GM19438 (cell line): Measurements from ENCODE around the gene PIK3CD.
"Not testable (repeated sequence)": the region's sequence is repeated elsewhere in the genome, so short reads cannot be mapped to it uniquely, and the experiment has no call there.

Experiments
- ATAC-seq: cut with Tn5 transposase; IDR thresholded peaks from one replicate; pipeline ENCODE4 v1.9.1; 2021; ENCODE audit warnings: low read depth; ENCODE audit not compliant: unreplicated experiment

PIK3CD gene

GRCh38 chr1:9687120-9687873 is 35.8 kb downstream of the PIK3CD start:
- ATAC-seq, result peak; percentile 43

- peak; percentile 25 for ATAC-seq
These were observed 36.5 kb downstream of the PIK3CD start for GRCh38 chr1:9687874-9688582.

- ATAC-seq, result no peak
These were observed 37.1 kb downstream of the PIK3CD start for GRCh38 chr1:9688599-9688998.

DNA sequence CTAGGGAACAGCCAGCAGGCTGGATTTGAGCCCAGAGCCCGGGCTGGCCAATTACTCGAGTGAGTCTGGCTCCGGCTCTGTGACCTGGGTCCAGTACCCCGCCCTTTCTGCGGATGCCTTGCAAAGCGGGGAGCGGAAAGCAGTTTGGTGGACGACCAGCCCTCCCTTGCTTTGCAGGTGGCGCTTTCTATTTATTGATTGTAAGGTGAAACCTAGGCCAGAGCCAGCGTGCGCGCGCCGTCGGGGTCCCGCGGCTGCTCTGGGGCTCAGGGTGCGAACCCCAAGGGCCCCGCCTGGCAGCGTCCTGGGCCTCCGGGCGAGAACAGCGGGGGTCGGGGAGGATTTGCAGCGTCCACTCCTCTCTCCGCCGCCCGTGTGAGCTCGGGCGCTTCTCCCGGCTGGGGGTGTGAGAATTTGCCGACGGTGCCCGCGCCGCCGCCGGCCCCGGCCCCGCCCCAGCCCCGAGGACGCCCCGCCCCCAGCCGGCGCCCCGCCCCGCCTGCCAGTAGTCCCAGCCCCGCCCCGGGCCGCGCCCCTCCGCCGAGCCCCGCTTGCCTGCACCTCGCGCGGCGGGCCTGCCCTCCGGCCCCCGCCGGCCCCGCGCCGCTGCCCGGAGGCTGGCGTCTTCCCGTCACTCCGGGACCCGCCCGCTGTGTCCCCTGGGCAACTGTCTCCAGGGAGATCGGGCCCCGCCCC is 37.6 kb downstream of the PIK3CD start:
- ATAC-seq, result peak; percentile 44

- ATAC-seq, result no peak
These were observed 38.4 kb downstream of the PIK3CD start for GRCh38 chr1:9689971-9690381.

GRCh38 chr1:9690440-9691107 is 39.0 kb downstream of the PIK3CD start:
- no peak for ATAC-seq

DNA sequence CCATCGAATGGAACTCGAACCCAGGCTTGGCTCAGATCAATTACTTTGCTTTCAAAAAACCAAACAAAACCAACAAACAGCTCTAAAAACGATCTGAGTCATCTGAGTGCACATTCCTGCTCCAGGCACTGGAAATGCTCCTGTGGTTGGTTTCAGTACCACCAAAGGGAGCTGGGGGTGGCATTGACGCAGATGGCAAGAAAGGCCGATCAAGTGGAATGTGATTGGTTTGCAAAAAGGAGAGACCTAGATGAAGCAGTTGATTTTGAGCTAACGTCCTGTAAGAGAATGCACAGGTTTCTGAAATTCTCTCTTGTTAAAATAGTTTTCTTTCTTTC is 39.5 kb downstream of the PIK3CD start:
- ATAC-seq, result no peak

DNA sequence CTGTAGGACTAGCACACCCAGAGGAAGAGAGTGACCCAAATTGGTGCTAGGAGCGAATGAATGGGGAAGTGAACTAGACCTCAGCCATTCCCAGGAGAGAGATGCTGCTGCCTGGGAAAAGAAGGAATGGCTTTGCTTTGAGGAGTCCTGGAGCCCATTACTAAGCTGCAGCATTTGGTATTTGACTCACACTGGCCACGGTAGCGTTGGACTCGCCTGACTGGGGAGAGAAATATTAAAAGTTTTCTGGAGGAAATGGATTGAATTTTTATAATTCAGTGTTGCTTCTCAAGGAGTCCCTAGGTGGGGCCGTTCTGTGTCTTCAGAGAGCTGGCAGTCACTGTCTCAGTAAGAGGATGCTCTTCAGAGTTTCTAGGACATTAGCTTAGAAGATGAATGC is 40.2 kb downstream of the PIK3CD start:
- no peak for ATAC-seq

DNA sequence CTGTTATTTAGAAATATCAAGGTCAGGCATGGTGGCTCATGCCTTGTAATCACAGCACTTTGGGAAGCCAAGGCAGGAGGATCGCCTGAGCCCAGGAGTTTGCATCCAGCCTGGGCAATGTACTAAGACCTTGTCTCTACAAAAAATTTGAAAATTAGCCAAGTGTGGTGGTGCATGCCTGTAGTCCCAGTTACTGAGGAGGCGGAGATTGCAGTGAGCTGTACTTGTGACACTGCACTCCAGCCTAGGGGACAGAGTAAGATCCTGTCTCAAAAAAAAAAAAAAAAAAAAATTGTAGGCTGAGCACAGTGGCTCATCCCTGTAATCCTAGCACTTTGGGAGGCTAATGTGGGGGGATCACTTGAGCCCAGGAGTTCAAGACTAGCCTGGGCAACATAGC is 45.3 kb downstream of the PIK3CD start:
- no peak for ATAC-seq

DNA sequence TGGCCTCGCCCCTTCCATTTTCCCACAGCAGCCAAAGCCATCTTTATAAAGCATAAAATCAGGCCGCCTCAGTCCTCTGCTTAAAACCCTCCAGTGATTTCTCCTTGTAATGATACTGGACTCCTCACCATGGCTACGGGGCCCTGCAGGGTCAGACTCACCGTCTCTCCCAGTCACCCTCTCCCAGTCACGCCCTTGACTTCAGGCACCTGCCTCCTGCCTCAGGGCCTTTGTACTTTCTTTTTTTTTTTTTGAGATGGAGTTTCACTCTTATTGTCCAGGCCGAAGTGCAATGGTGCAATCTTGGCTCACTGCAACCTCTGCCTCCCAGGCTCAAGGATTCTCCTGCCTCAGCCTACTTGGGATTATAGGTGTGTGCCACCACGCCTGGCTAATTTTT is 47.8 kb downstream of the PIK3CD start:
- ATAC-seq, result no peak

GRCh38 chr1:9700340-9700739 is 48.8 kb downstream of the PIK3CD start:
- ATAC-seq, result no peak

DNA sequence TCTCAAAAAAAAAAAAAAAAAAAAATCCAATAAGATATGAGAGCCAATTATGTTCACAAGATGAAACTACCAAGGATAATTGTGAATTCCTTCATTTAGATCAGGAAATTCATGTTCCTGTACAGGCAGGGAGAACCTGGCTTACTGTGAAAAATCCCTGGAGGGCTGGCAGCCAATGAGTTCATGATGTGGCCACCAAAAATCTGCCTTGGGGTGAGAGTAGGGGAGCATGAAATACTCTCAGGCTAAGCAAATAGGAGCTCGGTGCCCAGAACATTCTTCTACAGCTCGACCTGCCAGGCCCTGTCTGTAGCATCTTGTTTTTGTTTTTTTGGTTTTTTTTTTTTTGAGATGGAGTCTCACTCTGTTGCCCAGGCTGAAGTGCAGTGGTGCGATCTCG is 50.1 kb downstream of the PIK3CD start:
- no peak for ATAC-seq

GRCh38 chr1:9703165-9703509 is 51.6 kb downstream of the PIK3CD start:
- no peak for ATAC-seq

DNA sequence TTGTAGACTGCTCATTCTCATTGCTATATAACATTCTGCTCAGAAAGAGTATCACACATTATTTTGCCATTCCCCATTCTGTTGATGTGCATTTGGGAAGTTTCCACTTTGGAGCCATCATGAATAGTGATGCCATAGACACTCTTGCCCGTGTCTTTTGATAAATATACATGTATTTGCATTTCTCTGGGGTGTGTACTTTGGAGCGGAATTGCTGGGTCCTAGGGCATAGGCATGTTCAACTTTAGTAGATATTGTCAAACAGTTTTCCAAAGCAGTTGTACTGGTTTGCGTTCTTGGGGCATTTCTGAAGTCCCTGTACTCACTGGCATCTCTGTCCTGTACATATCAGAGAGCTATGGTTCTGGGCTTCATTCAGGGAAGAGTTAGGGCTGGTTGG is 52.1 kb downstream of the PIK3CD start:
- ATAC-seq, result no peak

DNA sequence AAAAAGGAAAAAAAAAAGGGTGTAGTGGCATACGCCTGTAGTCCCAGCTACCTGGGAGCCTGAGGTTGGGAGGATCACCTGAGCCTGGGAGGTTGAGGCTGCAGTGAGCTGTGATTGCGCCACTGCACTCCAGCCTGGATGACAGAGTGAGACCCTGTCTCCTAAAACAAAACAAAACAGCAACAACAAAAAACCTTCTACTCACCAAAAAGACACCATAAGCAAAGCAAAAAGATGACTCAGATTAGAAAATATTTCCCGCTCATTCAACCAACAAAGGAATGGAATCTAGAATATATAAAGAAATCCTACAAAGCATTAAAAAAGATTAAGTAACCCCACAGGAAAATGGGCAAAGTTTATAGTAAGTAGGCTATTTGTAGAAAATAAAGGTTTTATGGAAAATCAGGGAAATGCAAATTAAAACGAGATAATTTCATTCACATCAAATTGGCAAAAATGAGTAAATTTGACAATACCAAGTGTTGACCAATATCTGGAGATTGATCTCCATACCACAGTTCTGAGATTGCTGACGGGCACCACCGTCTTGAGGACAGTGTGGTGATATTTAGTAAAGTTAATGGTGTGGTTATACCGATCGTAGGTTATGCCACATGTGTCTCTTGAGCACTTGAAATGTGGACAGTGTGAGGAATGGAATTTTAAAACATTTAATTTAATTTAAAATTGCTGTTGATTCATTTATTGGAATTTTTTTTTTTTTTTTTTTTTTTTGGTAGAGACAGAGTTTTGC is 54.0 kb downstream of the PIK3CD start:
- no peak for ATAC-seq

- no peak for ATAC-seq
These were observed 54.6 kb downstream of the PIK3CD start for GRCh38 chr1:9706178-9706577.

- no peak for ATAC-seq
These were observed 58.5 kb downstream of the PIK3CD start for GRCh38 chr1:9710037-9710436.

GRCh38 chr1:9711466-9712020 is 60.0 kb downstream of the PIK3CD start:
- no peak for ATAC-seq

DNA sequence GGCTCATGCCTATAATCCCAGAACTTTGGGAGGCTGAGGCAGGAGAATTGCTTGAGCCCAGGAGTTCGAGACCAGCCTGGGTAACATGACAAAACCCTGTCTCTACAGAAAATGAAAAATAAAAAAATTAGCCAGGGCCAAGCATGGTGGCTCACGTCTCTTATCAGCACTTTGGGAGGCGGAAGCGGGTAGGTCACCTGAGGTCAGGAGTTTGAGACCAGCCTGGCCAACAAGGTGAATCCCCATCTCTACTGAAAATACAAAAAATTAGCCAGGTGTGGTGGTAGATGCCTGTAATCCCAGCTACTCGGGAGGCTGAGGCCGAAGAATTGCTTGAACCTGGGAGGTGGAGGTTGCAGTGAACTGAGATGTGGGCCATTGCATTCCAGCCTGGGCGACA is 61.2 kb downstream of the PIK3CD start:
- ATAC-seq, result not testable (repeated sequence)

DNA sequence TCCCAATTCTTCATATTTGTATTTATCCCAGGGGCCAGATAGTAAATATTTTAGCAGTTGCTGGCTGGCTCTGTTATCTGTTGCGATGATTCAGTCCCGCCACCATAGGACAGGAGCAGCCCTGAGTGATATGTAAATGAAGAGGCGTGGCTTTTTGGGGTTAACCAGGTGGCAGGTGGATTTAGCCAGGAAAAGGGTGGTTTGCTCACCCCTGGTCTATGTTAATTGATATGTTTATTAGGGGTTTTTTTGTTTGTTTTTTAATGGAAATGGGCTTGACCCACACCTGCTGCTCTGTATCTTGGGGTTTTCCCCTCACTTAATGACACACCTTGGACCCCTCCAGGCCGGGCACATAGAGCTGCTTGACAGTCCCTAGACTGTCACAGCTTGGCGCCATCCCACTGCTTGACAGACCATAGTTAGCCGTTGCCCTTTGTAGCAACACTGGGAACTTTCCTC is 62.8 kb downstream of the PIK3CD start:
- ATAC-seq, result no peak
